Measurements from ENCODE around the gene PTPRC. TPM values are rescaled to one million over a fixed set of nuclear protein-coding genes. Genes with fewer than 3 reads are reported as not detected.

The PTPRC gene
- total RNA-seq, 1 donor from 2014 or later, result 0.29 TPM

- no peaks in the 10 kb centered on the region for H3K27me3 ChIP-seq (ENCODE audit: control insufficient read depth, insufficient read depth, low read length)
- no peaks in the 10 kb centered on the region for H3K36me3 ChIP-seq (ENCODE audit: control insufficient read depth, insufficient read depth, low read length)
- no peak overlapping the region for H3K4me3 ChIP-seq (ENCODE audit: low read depth, low read length)
- TF ChIP-seq CTCF (IDR thresholded peaks at IDR 0.05; ENCODE audit: insufficient read depth, low read length, poor library complexity, severe bottlenecking), result no peak
- no peak for DNase-seq (ENCODE audit: low read depth)
Observed at GRCh38 chr1:198700396-198700795, 61.6 kb downstream of the PTPRC start.

- Histone ChIP-seq H3K36me3 (ENCODE audit: control insufficient read depth, insufficient read depth, low read length) (no peaks in the 10 kb centered on the region), H3K27me3 (ENCODE audit: control insufficient read depth, insufficient read depth, low read length) (no peaks in the 10 kb centered on the region), H3K4me3 (ENCODE audit: low read depth, low read length) (no peak overlapping the region)
- no peak for DNase-seq (ENCODE audit: low read depth)
- TF ChIP-seq CTCF (IDR thresholded peaks at IDR 0.05; ENCODE audit: insufficient read depth, low read length, poor library complexity, severe bottlenecking), result no peak
Observed at GRCh38 chr1:198701250-198701649, 62.4 kb downstream of the PTPRC start.

GRCh38 chr1:198701766-198702539 lies 63.1 kb downstream of the PTPRC start:
- Histone ChIP-seq H3K4me3 (ENCODE audit: low read depth, low read length) (no peak overlapping the region), H3K36me3 (ENCODE audit: control insufficient read depth, insufficient read depth, low read length) (no peaks in the 10 kb centered on the region), H3K27me3 (ENCODE audit: control insufficient read depth, insufficient read depth, low read length) (no peaks in the 10 kb centered on the region)
- no peak for TF ChIP-seq CTCF (IDR thresholded peaks at IDR 0.05; ENCODE audit: insufficient read depth, low read length, poor library complexity, severe bottlenecking)
- no peak for DNase-seq (ENCODE audit: low read depth)

GRCh38 chr1:198708761-198709525 lies 70.1 kb downstream of the PTPRC start:
- Histone ChIP-seq H3K4me3 (ENCODE audit: low read depth, low read length) (no peak overlapping the region), H3K27me3 (ENCODE audit: control insufficient read depth, insufficient read depth, low read length) (no peaks in the 10 kb centered on the region), H3K36me3 (ENCODE audit: control insufficient read depth, insufficient read depth, low read length) (no peaks in the 10 kb centered on the region)
- TF ChIP-seq CTCF (IDR thresholded peaks at IDR 0.05; ENCODE audit: insufficient read depth, low read length, poor library complexity, severe bottlenecking), result no peak
- DNase-seq (ENCODE audit: low read depth), result no peak

- Histone ChIP-seq H3K36me3 (ENCODE audit: control insufficient read depth, insufficient read depth, low read length) (no peaks in the 10 kb centered on the region), H3K27me3 (ENCODE audit: control insufficient read depth, insufficient read depth, low read length) (no peaks in the 10 kb centered on the region), H3K4me3 (ENCODE audit: low read depth, low read length) (no peak overlapping the region)
- TF ChIP-seq CTCF (IDR thresholded peaks at IDR 0.05; ENCODE audit: insufficient read depth, low read length, poor library complexity, severe bottlenecking), result no peak
- no peak for DNase-seq (ENCODE audit: low read depth)
Observed at GRCh38 chr1:198711837-198712236, 73.0 kb downstream of the PTPRC start.
